Measurements from ENCODE around the gene MRPL53. TPM values are rescaled to one million over a fixed set of nuclear protein-coding genes. Genes with fewer than 3 reads are reported as not detected.
A peak's percentile ranks its signal among the peaks of the same experiment; 100 is the strongest.

Gene MRPL53
- total RNA-seq, 4 donors from 2014 or later: 15.0 to 49.4 (median 40.9) TPM

GRCh38 chr2:74511104-74511989, 38.9 kb upstream of the MRPL53 start:
- Histone ChIP-seq H3K4me1 (peaks cover 12 to 35% of the 10 kb centered on the region in 2 donors), H3K27ac (no peak overlapping the region), H3K36me3 (no peaks in the 10 kb centered on the region), H3K4me3 (replicated peaks in 1 of 3) (no peak overlapping the region), H3K27me3 (peaks cover 45% of the 10 kb centered on the region), H3K9me3 (no peaks in the 10 kb centered on the region)
- WGBS, 2 donors: 22 to 29% methylated on average over 11 of the region's 11 CpGs
- DNase-seq: no peak
- TF ChIP-seq CTCF (IDR thresholded peaks at IDR 0.05) (no peak), POLR2A (IDR thresholded peaks at IDR 0.05) (no peak)
- intact Hi-C loops (cut with DNase I): no loop called here

- DNase-seq: no peak
- Histone ChIP-seq H3K27me3 (peaks cover 37% of the 10 kb centered on the region), H3K27ac (no peak overlapping the region), H3K4me1 (peaks cover 16 to 35% of the 10 kb centered on the region in 2 donors), H3K36me3 (peaks cover 7 to 9% of the 10 kb centered on the region in 2 donors), H3K4me3 (replicated peaks in 1 of 3) (no peak overlapping the region), H3K9me3 (no peaks in the 10 kb centered on the region)
- TF ChIP-seq POLR2A (IDR thresholded peaks at IDR 0.05) (no peak), CTCF (IDR thresholded peaks at IDR 0.05) (no peak)
- intact Hi-C loops (cut with DNase I): no loop called here
- 71 to 78% methylated on average over 4 of the region's 4 CpGs for WGBS, 2 donors
Measured at GRCh38 chr2:74510272-74510671, 37.8 kb upstream of the MRPL53 start.

- Histone ChIP-seq H3K36me3 (peaks cover 11 to 12% of the 10 kb centered on the region in 2 donors), H3K4me3 (replicated peaks in 1 of 3) (peak overlapping the region; percentile 3 to 61 (median 54)), H3K9me3 (no peaks in the 10 kb centered on the region), H3K27me3 (peaks cover 14% of the 10 kb centered on the region), H3K4me1 (peaks cover 16 to 33% of the 10 kb centered on the region in 2 donors), H3K27ac (peak overlapping the region; percentile 96 to 98 (median 98))
- DNase-seq: peak in 1 of 2 donors; percentile 9
- TF ChIP-seq POLR2A (IDR thresholded peaks at IDR 0.05): no peak
- TF ChIP-seq CTCF (IDR thresholded peaks at IDR 0.05): no peak
- intact Hi-C loops (cut with DNase I): no loop called here
- 11 to 13% methylated on average over 30 to 36 of the region's 38 CpGs for WGBS, 2 donors
Measured at GRCh38 chr2:74507926-74508520, 35.5 kb upstream of the MRPL53 start.

- intact Hi-C loops (cut with DNase I): no loop called here
- 1% methylated on average over 21 to 29 of the region's 56 CpGs for WGBS, 2 donors
Measured at GRCh38 chr2:74507145-74507925, 34.9 kb upstream of the MRPL53 start, which contains the start of gene PCGF1. Gene PCGF1, minus strand, starts transcription at chr2:74507695. Its CDS starts 27 bp downstream, at chr2:74507668.

More at GRCh38 chr2:74507145-74507925, 34.9 kb upstream of the MRPL53 start, which contains the start of gene PCGF1:
- peak within 1 kb of the TSS; percentile 96 to 98 (median 98) for H3K27ac ChIP-seq
- peak; percentile 100 for DNase-seq
- peak within 1 kb of the TSS; percentile 44 to 61 (median 54) for H3K4me3 ChIP-seq (replicated peaks in 1 of 3)
- H3K9me3 ChIP-seq: no peaks in the 10 kb centered on the region
- H3K27me3 ChIP-seq: peaks cover 13% of the 10 kb centered on the region
- TF ChIP-seq POLR2A (IDR thresholded peaks at IDR 0.05): peak in 1 of 2 donors; percentile 79
- peak in 3 of 6 experiments; percentile 11 to 35 (median 21) for TF ChIP-seq CTCF (IDR thresholded peaks at IDR 0.05)
- peaks cover 22 to 33% of the 10 kb centered on the region in 2 donors for H3K4me1 ChIP-seq
- H3K36me3 ChIP-seq: peaks cover 11 to 12% of the 10 kb centered on the region in 2 donors
